Heart left ventricle (tissue), 16 donors: ENCODE data around the gene GLB1L. TPM values are rescaled to one million over a fixed set of nuclear protein-coding genes. Genes with fewer than 3 reads are reported as not detected.

ENCODE experiments used
- ATAC-seq, 4 donors: fragments of 200-7000 bp; cut with Tn5 transposase; one replicate each; pipeline ENCODE4 v1.9.1; 2020 to 2022; ENCODE audit warnings: moderate library complexity in 4 of 4, mild to moderate bottlenecking in 3 of 4, moderate number of reproducible peaks in 1 of 4
- DNase-seq, 5 donors: peaks; one replicate each; pipeline ENCODE4 v3.0.0-alpha.2; 2020
- H3K27ac ChIP-seq, 12 donors: fragments of 200-600 bp; sonication (generic) in 4 of 12; one replicate each; pipeline versions ENCODE4 v1.5.0 to v1.8.0; 2016 to 2022; ENCODE audit warnings: mild to moderate bottlenecking in 2 of 12
- H3K27me3 ChIP-seq, 9 donors: fragments of 200-600 bp; sonication (generic) in 2 of 9; one replicate each; pipeline versions ENCODE4 v1.5.1 to v1.8.0; 2016 to 2022; ENCODE audit warnings: mild to moderate bottlenecking in 3 of 9
- H3K36me3 ChIP-seq, 9 donors: fragments of 200-600 bp; sonication (generic) in 2 of 9; one replicate each; pipeline versions ENCODE4 v1.5.0 to v1.8.0; 2018 to 2022; ENCODE audit warnings: mild to moderate bottlenecking in 2 of 9
- H3K4me1 ChIP-seq, 12 donors: fragments of 200-600 bp; sonication (generic) in 4 of 12; one replicate each; pipeline versions ENCODE4 v1.5.0 to v1.8.0; 2016 to 2022; ENCODE audit warnings: mild to moderate bottlenecking in 3 of 12
- H3K4me3 ChIP-seq, 12 donors: fragments of 200-600 bp; sonication (generic) in 4 of 12; one replicate each; pipeline versions ENCODE4 v1.5.0 to v1.8.0; 2017 to 2022; ENCODE audit warnings: mild to moderate bottlenecking in 9 of 12, moderate library complexity in 4 of 12
- H3K9me3 ChIP-seq, 12 donors: fragments of 200-600 bp; sonication (generic) in 4 of 12; one replicate each; pipeline versions ENCODE4 v1.5.0 to v1.8.0; 2016 to 2022; ENCODE audit warnings: mild to moderate bottlenecking in 1 of 12
- POLR2A ChIP-seq, 2 donors: fragments of 450-650 bp; IDR thresholded peaks; one replicate each; pipeline ENCODE4 v1.6.1; 2017; ENCODE audit warnings: antibody characterized with exemption in 2 of 2, mild to moderate bottlenecking in 2 of 2, moderate library complexity in 2 of 2
- WGBS, 4 donors: extraction: QIAGEN DNeasy Blood & Tissue Kit in 2 of 4; methylation state at CpG; one replicate each; pipeline versions ENCODE4 v1.1.5 to v1.1.7; 2013 to 2018; 5-methylcytosine and 5-hydroxymethylcytosine counted together
- intact Hi-C, 10 donors: fragments of 100-400 bp; cut with DNase I; formaldehyde crosslinking; loops; one replicate each; pipeline versions ENCODE4 v1.11.1 to v1.14.2; 2022
- polyA plus RNA-seq, 2 donors: library from polyadenylated mRNA; stranded (reverse); fragments of 200-250 nt; gene quantifications; one replicate each; pipeline ENCODE4 v1.2.3, GENCODE V29; 2013
- total RNA-seq, 9 donors: library from RNA; depleted of rRNA in 2 of 9; stranded (reverse); fragments of >200 nt in 2 of 9; fragmentation: NEBNext Ultra II Directional in 3 of 9; extraction: Animal tissue kit (Norgen Biotek cat#: 25700) in 3 of 9; gene quantifications; one replicate each; pipeline versions ENCODE4 v1.1.0 to v1.2.4, GENCODE V29; 2016 to 2023
- TF ChIP-seq, protein P1 (sequence below), 12 donors: fragments of 200-600 bp; sonication (generic) in 4 of 12; IDR thresholded peaks; one replicate each; pipeline versions ENCODE4 v1.5.0 to v1.8.0; 2018 to 2022; ENCODE audit warnings: antibody characterized with exemption in 12 of 12, mild to moderate bottlenecking in 5 of 12
- donor health status: ischemic (EF 13 %, LVEDD 7.1; RV severe dilation, severe dysfunction).
- donor health status: healthy with polysubstance abuse.
- donor health status: DM: no; HTN: yes; CAD: no.
- donor health status: DM: no; HTN: no; CAD: no.
- donor health status: ischemic (EF 25% LVEDD 6.9; RV normal size, moderate dysfunction).
- donor health status: ischemic (EF 25% LVEDD 5.7; RV mildly dilated, moderate dysfunction).
- donor health status: healthy.
- donor health status: DM: yes; HTN: yes; CAD: no.
- donor health status: ischemic (EF 35%, LVEDD 5.7; RV mildly dilated, moderate dysfunction).
- donor health status: nonischemic (EF 11% LVEDD 7.7; RV severe dilation, severe dysfunction).
- donor health status: DM: yes; HTN: yes; CAD: no.
- donor health status: PGD.
- donor health status: ischemic (EF 29% LVEDD 5.4; RV normal size, mild dysfunction).
- donor health status: nonischemic (EF 23%, LVEDD 6.1; RV moderate dilation, normal function).

The GLB1L gene
- total and polyA plus RNA-seq, 11 donors = 1.3 to 7.9 (median 2.4) TPM

DNA sequence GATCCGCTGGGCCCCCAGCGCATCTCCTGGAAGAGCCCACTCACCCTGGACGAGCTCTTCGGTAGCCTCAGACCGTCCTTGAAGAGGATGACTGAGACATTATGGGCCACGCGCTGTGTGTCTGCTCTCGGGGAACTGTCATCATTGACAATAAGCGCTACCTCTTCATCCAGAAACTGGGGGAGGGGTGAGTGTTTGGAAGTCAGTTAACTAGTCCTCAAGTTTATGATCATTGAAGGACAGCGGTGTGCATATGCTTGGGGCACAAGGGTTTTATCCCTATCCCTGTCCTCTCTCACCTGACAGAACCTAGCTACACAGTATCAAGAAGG lies 621 bp upstream of the GLB1L start:
- peaks cover 6 to 60% (median 36%) of the 10 kb centered on the region in 12 donors for H3K4me1 ChIP-seq
- H3K9me3 ChIP-seq = no peaks in the 10 kb centered on the region
- no peak for TF ChIP-seq POLR2A (IDR thresholded peaks at IDR 0.05)
- TF ChIP-seq, protein P1, sequence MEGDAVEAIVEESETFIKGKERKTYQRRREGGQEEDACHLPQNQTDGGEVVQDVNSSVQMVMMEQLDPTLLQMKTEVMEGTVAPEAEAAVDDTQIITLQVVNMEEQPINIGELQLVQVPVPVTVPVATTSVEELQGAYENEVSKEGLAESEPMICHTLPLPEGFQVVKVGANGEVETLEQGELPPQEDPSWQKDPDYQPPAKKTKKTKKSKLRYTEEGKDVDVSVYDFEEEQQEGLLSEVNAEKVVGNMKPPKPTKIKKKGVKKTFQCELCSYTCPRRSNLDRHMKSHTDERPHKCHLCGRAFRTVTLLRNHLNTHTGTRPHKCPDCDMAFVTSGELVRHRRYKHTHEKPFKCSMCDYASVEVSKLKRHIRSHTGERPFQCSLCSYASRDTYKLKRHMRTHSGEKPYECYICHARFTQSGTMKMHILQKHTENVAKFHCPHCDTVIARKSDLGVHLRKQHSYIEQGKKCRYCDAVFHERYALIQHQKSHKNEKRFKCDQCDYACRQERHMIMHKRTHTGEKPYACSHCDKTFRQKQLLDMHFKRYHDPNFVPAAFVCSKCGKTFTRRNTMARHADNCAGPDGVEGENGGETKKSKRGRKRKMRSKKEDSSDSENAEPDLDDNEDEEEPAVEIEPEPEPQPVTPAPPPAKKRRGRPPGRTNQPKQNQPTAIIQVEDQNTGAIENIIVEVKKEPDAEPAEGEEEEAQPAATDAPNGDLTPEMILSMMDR (IDR thresholded peaks at IDR 0.05) = no peak
- ATAC-seq (no peak), DNase-seq (no peak)
- peaks cover 0 to 35% (median 24%) of the 10 kb centered on the region in 9 donors for H3K36me3 ChIP-seq
- WGBS, 4 donors = 14 to 18% (median 17%) methylated on average over 6 to 10 of the region's 10 CpGs
- H3K27me3 ChIP-seq = no peaks in the 10 kb centered on the region
- H3K27ac ChIP-seq = peak overlapping the region; percentile 77 to 98 (median 93)
- intact Hi-C loops = loop anchor here in 4 of 10 donors (1.0 to 10.0 kb wide), 5 partner anchors 17 to 49 kb away; partner anchors contain the start of genes ZFAND2B (in 2 of the 4), ANKZF1 (in 1 of the 4), ATG9A (in 1 of the 4) and DNAJB2 (in 1 of the 4)
- H3K4me3 ChIP-seq = peak overlapping the region; percentile 67 to 95 (median 84)

DNA sequence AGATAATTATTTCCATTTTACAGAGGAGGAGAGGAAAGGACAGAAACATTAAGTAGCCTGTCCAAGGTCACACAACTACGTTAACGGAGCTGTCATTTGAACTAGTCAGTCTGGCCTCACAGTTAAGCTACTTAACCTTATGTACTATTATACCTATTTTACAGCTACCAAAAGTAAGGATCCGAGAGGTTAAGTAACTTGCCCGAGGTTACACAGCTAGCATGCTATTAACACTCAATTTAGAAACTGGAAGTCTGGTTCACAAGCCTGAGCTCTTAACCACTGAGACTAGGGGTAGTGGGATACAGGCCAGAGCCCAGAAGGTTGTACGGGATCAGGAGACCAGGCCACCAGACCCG lies 476 bp downstream of the GLB1L start:
- H3K4me1 ChIP-seq = peaks cover 5 to 49% (median 27%) of the 10 kb centered on the region in 12 donors
- DNase-seq = no peak
- ATAC-seq = no peak
- H3K36me3 ChIP-seq = peaks cover 0 to 26% (median 17%) of the 10 kb centered on the region in 9 donors
- no peak for TF ChIP-seq POLR2A (IDR thresholded peaks at IDR 0.05)
- TF ChIP-seq, protein P1 (IDR thresholded peaks at IDR 0.05) = no peak
- peak overlapping the region; percentile 77 to 98 (median 93) for H3K27ac ChIP-seq
- H3K4me3 ChIP-seq = peak overlapping the region; percentile 67 to 95 (median 84)
- intact Hi-C loops = loop anchor here in 4 of 10 donors (1.0 to 10.0 kb wide), 4 partner anchors 15 to 50 kb away; partner anchors contain the start of genes ANKZF1 (in 1 of the 4), ATG9A (in 1 of the 4) and DNAJB2 (in 1 of the 4)
- no peaks in the 10 kb centered on the region for H3K9me3 ChIP-seq
- H3K27me3 ChIP-seq = no peaks in the 10 kb centered on the region
- WGBS, 4 donors = 31 to 46% (median 43%) methylated on average over 6 of the region's 6 CpGs

DNA sequence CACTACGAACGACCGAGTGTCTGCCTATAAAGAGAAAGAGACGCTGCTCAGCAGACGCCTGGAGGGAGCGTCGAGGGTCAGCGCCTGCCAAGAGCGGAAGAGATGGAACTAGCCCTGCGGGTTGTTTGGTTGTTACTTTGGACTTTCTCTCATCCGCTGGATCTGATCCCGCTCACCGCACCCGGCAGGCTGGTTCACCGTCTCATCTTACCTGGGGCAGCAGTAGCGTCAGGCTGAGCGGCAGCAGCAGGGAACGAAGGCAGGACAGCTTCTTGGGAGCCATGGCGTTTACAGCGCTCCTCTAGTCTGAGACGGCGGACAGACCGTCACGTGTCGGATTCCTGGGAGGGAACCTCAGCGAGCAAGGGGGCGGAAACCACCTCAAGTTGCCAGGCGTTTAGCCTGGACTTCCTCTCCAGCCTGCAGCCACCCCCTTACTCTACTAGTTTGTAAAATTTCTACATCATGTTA lies 1.9 kb downstream of the GLB1L start:
- WGBS, 4 donors = 38 to 48% (median 46%) methylated on average over 28 of the region's 28 CpGs
- intact Hi-C loops = loop anchor here in 1 of 10 donors (10.0 kb wide), 1 partner anchor 51 kb away; no protein-coding TSS in a partner anchor
- H3K27ac ChIP-seq = peak overlapping the region in 1 of 12 donors; percentile 4
- H3K4me3 ChIP-seq = peak overlapping the region in 6 of 12 donors; percentile 12 to 49 (median 30)
- TF ChIP-seq POLR2A (IDR thresholded peaks at IDR 0.05) = no peak
- TF ChIP-seq, protein P1 (IDR thresholded peaks at IDR 0.05) = no peak
- peaks cover 0 to 30% (median 21%) of the 10 kb centered on the region in 9 donors for H3K36me3 ChIP-seq
- peaks cover 0 to 34% (median 15%) of the 10 kb centered on the region in 12 donors for H3K4me1 ChIP-seq
- no peaks in the 10 kb centered on the region for H3K9me3 ChIP-seq
- ATAC-seq (no peak), DNase-seq (peak in 2 of 5 donors; percentile 40 to 43)
- H3K27me3 ChIP-seq = no peaks in the 10 kb centered on the region

DNA sequence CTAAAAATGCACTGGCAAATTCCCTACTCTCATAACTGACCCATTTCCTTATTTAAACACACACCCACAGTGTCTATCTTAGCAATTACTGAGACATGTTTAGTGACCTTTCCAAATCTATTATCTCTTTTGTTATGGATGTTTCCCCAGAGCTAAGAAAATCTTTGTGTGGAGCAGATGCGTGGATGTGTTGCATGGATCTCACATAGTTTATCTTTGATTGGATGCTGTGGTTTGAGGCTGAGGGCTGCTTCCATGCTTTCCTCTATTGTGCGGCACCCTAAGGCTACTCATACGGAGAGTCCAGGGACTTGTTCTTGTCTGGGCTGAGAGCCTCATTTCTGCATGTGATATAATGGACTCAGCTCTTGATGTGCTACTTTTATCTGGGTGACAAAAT lies 10.9 kb downstream of the GLB1L start:
- peaks cover 0 to 80% (median 73%) of the 10 kb centered on the region in 9 donors for H3K36me3 ChIP-seq
- peaks cover 0 to 22% (median 11%) of the 10 kb centered on the region in 12 donors for H3K4me1 ChIP-seq
- H3K27me3 ChIP-seq = no peaks in the 10 kb centered on the region
- ATAC-seq (no peak), DNase-seq (no peak)
- TF ChIP-seq, protein P1 (IDR thresholded peaks at IDR 0.05) = no peak
- TF ChIP-seq POLR2A (IDR thresholded peaks at IDR 0.05) = no peak
- no peak overlapping the region for H3K27ac ChIP-seq
- no peak overlapping the region for H3K4me3 ChIP-seq
- WGBS, 4 donors = 71 to 93% (median 84%) methylated on average over 3 of the region's 3 CpGs
- H3K9me3 ChIP-seq = no peaks in the 10 kb centered on the region
- intact Hi-C loops = loop anchor here in 1 of 10 donors (10.0 kb wide), 1 partner anchor 60 kb away; no protein-coding TSS in a partner anchor
